OCI-LY7 (cell line): ENCODE results near the gene CNKSR3.

Experiments
- CTCF ChIP-seq: fragments of 200-600 bp; sonication (generic); conservative IDR thresholded peaks from 2 replicates; pipeline ENCODE4 v1.5.1; 2014; ENCODE audit warnings: mild to moderate bottlenecking, antibody characterized with exemption, low read length, moderate library complexity, mixed read lengths
- EZH2phosphoT487 ChIP-seq: fragments of 200-600 bp; sonication (generic); IDR thresholded peaks from 2 replicates; pipeline ENCODE4 v1.6.1; 2018; ENCODE audit warnings: low read depth, borderline replicate concordance, mild to moderate bottlenecking, mixed run types, antibody characterized with exemption, low read length, moderate library complexity, mixed read lengths

GRCh38 chr6:154468760-154469159 is 41.7 kb downstream of the CNKSR3 start:
- TF ChIP-seq CTCF (no peak), EZH2phosphoT487 (no peak)
